HUES48 (cell line): ENCODE measurements around the gene RASGRF1.

Experiments used
- H3K27ac ChIP-seq: one replicate; pipeline ENCODE4 v1.7.0; 2013; ENCODE audit warnings: low read depth, low read length, inconsistent platforms
- H3K27me3 ChIP-seq: 2 replicates; pipeline ENCODE4 v1.6.1; 2013; ENCODE audit warnings: mild to moderate bottlenecking, low read length; ENCODE audit not compliant: control insufficient read depth, insufficient read depth
- H3K36me3 ChIP-seq: 2 replicates; pipeline ENCODE4 v1.6.1; 2013; ENCODE audit warnings: low read length; ENCODE audit not compliant: control insufficient read depth, insufficient read depth
- H3K4me1 ChIP-seq: 2 replicates; pipeline ENCODE4 v1.6.1; 2013; ENCODE audit warnings: mild to moderate bottlenecking, low read length; ENCODE audit not compliant: control insufficient read depth, insufficient read depth
- H3K4me3 ChIP-seq: 2 replicates; pipeline ENCODE4 v1.5.1; 2013; ENCODE audit warnings: mild to moderate bottlenecking, low read depth, low read length
- H3K9ac ChIP-seq: 2 replicates; pipeline ENCODE4 v1.6.1; 2013; ENCODE audit warnings: mild to moderate bottlenecking, low read depth, low read length, moderate library complexity
- H3K9me3 ChIP-seq: 2 replicates; pipeline ENCODE4 v1.6.1; 2013; ENCODE audit warnings: low read length; ENCODE audit not compliant: control insufficient read depth, insufficient read depth

Gene RASGRF1

DNA sequence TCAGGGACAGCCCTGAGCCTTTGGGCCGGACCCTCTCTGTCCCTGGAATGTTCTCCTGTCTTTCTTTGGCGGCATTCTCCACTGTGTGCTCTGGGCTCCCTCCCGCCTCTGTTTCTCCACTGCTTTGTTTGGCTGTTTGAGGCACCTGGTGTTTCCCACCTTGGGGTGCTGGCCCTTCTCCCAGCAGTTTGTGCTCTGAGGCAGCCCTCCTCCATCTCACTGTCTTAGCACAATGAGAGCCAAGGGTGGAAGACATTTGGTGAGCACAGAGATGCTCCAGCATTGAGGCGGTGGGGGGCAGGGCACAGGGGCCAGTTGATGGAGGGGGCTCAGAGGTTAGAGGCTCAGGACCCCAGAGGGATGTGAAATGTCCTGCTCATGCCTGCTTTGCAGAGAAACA, 54.3 kb downstream of the RASGRF1 start:
- no peak overlapping the region for H3K27ac ChIP-seq
- H3K9me3 ChIP-seq: no peaks in the 10 kb centered on the region
- H3K4me3 ChIP-seq: no peak overlapping the region
- H3K36me3 ChIP-seq: no peaks in the 10 kb centered on the region
- H3K9ac ChIP-seq: no peak overlapping the region
- peaks cover 9% of the 10 kb centered on the region for H3K4me1 ChIP-seq
- peaks cover 6% of the 10 kb centered on the region; the same call in 1 of the 2 replicates for H3K27me3 ChIP-seq

DNA sequence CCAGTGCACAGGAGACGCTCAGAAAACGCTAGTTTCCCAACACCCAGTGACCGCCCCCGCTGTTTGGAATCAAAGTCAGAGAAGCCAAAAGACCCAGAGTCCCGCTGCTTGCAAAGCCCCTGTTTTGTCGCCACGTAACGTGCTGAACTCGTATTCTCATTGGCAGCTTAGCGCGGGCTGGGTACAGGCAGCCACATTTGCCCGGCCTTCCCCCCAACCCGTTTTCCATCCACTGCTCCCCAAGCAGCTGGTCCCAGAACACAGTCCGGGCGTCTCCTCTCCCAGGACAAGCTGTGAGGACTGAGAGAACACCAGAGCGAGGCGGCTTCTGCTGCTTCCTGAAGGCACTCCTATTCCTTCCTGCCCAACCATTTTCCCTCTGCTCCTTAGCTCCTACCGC, 54.8 kb downstream of the RASGRF1 start:
- H3K4me1 ChIP-seq: peaks cover 9% of the 10 kb centered on the region
- no peaks in the 10 kb centered on the region for H3K9me3 ChIP-seq
- no peak overlapping the region for H3K27ac ChIP-seq

DNA sequence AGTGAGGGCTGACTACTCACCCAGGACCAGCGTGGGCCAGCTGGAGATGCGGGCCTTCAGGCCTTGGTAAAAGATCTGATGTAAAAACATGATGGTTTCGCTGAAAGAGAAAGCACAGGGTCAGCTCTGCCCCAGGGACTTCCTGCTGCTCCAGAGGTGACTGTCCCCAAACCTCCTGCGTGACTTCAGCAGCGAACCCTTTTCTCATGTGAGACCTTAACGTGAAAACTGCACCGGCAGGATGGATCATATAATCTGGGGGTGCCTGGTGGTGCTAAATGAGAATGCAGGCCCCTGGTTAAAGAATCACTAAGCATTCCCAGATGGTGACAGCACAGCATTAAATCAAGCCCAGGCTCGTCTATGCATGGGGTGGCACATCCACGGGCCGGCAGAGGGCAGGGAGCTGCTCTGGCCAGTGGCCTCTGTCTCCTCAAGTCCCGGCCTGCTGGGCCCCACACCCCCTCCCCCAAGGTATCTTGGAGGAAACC, 55.4 kb downstream of the RASGRF1 start:
- Histone ChIP-seq H3K27ac (no peak overlapping the region), H3K9me3 (no peaks in the 10 kb centered on the region), H3K4me1 (peaks cover 9% of the 10 kb centered on the region), H3K27me3 (peaks cover 6% of the 10 kb centered on the region; the same call in 1 of the 2 replicates), H3K4me3 (no peak overlapping the region), H3K36me3 (no peaks in the 10 kb centered on the region), H3K9ac (no peak overlapping the region)

More for the DNA sequence above, 54.8 kb downstream of the RASGRF1 start:
- H3K36me3 ChIP-seq: no peaks in the 10 kb centered on the region
- H3K4me3 ChIP-seq: no peak overlapping the region
- H3K27me3 ChIP-seq: peaks cover 6% of the 10 kb centered on the region; the same call in 1 of the 2 replicates
- no peak overlapping the region for H3K9ac ChIP-seq

DNA sequence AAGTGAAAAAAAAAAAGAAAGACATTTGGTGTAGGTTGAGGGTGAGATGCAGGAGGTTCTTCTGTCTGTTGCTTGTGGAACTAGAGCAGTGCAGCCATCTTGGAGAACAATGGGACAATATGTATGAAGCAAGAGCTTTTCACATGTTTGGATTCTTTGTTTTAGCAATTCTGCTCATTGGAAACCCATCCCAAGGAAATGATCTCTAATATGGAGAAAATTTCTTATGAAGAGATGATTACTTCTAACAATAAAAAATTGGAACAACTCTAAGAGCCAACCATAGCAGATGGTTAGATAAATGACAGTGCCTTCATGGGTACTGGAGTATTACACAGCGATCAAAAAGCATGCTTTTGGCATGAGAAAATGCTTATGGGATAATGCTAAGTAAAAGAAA, 56.3 kb downstream of the RASGRF1 start:
- Histone ChIP-seq H3K27me3 (peaks cover 6% of the 10 kb centered on the region; the same call in 1 of the 2 replicates), H3K27ac (no peak overlapping the region), H3K4me3 (no peak overlapping the region), H3K9me3 (no peaks in the 10 kb centered on the region), H3K36me3 (no peaks in the 10 kb centered on the region), H3K9ac (no peak overlapping the region), H3K4me1 (peaks cover 9% of the 10 kb centered on the region)

DNA sequence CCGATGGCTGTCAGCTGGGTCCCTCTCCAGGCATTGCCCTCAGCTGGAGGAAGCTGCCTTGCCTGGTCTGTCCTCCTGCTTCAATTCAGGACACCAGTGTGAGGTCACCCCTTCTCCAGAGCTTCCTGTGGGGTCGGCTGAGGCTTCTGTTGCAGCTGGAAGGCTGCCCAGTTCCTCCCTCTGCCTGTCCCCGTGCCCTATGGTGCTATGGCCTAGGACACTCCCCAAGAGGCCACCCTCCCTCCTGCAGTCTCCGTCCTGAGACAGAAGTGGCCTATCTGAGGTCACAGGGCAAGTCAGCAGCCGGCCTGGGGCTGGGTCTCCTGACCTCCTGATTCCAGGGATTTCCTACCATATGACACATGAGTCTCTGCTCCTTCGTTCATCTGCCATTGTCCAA, 57.9 kb downstream of the RASGRF1 start:
- Histone ChIP-seq H3K9ac (no peak overlapping the region), H3K36me3 (no peaks in the 10 kb centered on the region), H3K4me1 (peaks cover 9% of the 10 kb centered on the region), H3K27me3 (peaks cover 6% of the 10 kb centered on the region; the same call in 1 of the 2 replicates), H3K9me3 (no peaks in the 10 kb centered on the region), H3K27ac (no peak overlapping the region), H3K4me3 (no peak overlapping the region)

DNA sequence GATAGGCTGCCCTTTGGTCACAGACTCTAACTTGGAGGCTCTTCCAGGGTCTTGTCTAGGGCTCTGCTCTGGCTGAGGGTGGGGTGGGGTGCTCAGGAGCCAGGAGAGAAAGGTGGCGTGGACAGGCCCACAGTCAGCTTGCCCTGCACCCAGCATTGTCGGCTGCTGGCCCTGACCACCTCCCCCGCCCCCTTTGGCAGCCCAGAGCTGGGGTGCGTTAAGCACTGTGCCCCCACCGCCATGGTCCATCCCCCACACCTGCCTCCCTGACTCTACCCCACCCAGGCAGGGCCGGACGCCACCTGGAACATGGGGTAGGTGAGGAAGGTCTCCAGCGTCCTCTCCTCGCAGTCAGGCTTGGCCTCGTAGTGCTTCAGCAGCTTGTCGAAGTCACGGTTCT, 58.8 kb downstream of the RASGRF1 start:
- Histone ChIP-seq H3K4me1 (peaks cover 9% of the 10 kb centered on the region), H3K9me3 (no peaks in the 10 kb centered on the region), H3K4me3 (no peak overlapping the region), H3K9ac (no peak overlapping the region), H3K27ac (no peak overlapping the region), H3K36me3 (no peaks in the 10 kb centered on the region), H3K27me3 (peaks cover 6% of the 10 kb centered on the region; the same call in 1 of the 2 replicates)

DNA sequence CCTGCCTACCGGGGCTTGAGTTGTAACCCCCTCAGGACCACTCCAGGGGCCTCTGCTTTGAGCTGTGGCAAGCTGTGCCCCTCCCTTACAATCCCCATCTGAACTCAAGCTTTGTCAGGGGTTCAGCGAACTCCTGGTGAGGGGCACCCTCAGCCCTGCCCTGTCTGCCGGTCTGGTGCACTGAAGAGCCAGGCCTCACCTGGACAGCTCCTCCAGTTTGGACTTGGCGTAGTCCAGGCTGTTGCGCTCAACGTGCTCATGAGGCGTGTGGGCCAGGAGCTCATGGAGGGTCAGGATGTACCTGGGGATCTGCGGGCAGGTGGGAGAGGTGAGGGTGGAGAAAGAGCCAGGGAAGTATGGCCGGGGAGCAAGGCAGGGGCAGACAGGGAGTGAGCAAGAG, 59.4 kb downstream of the RASGRF1 start:
- H3K27me3 ChIP-seq: peaks cover 6% of the 10 kb centered on the region; the same call in 1 of the 2 replicates
- no peaks in the 10 kb centered on the region for H3K9me3 ChIP-seq
- no peak overlapping the region for H3K9ac ChIP-seq
- no peak overlapping the region for H3K4me3 ChIP-seq
- H3K36me3 ChIP-seq: no peaks in the 10 kb centered on the region
- H3K4me1 ChIP-seq: peaks cover 9% of the 10 kb centered on the region
- H3K27ac ChIP-seq: no peak overlapping the region

DNA sequence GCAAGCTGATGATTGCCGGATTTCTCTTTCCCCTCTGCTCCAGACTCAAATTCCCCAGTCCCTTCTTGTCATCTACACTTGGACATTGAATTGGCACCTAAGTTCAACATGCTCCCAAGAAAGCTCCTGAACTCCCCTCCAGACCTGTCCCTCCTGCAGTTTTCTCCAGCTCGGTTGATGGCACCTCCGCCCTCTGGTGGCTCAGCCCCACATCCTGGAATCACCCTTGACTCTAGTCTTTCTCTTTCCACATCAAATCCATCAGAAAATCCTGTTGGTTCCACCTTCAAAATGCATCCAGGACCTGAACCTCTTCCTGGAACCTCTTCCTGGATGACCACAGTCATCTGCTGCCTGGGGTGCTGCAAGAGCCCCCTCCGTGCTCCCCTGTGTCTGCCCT, 60.1 kb downstream of the RASGRF1 start:
- Histone ChIP-seq H3K36me3 (no peaks in the 10 kb centered on the region), H3K4me3 (no peak overlapping the region), H3K27ac (no peak overlapping the region), H3K4me1 (peaks cover 2% of the 10 kb centered on the region; the same call in 1 of the 2 replicates), H3K9me3 (no peaks in the 10 kb centered on the region), H3K9ac (no peak overlapping the region), H3K27me3 (no peaks in the 10 kb centered on the region; the same call in 1 of the 2 replicates)

DNA sequence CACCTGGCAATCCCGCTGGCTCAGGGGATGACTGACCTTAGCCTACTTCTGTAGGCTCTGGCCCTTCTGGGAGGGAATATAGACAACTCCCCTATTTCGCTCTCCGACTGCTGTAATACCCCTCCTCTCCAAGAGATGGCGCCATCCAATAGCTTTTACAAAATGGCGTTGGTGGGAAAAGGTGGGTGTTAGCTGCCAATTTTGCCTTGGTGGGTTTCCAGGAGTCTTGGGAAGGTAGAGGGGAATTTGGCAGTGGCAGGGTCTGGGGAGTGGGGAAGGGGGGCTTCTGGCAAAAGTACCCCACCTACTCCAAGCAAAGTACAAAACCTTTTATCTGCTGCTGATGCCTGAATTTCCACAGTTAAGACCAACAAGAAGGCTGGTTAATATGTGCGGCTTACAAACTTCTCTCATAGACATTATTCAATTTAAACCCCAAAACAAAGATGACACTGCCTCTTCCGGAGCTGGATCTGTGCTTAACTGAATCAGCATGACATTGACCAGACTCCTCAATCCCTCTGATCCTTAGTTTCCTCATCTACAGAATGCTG, 62.1 kb downstream of the RASGRF1 start:
- no peaks in the 10 kb centered on the region for H3K36me3 ChIP-seq
- no peak overlapping the region for H3K27ac ChIP-seq
- no peak overlapping the region for H3K4me3 ChIP-seq
- no peaks in the 10 kb centered on the region for H3K4me1 ChIP-seq
- no peaks in the 10 kb centered on the region for H3K9me3 ChIP-seq
- H3K9ac ChIP-seq: no peak overlapping the region
- H3K27me3 ChIP-seq: no peaks in the 10 kb centered on the region

DNA sequence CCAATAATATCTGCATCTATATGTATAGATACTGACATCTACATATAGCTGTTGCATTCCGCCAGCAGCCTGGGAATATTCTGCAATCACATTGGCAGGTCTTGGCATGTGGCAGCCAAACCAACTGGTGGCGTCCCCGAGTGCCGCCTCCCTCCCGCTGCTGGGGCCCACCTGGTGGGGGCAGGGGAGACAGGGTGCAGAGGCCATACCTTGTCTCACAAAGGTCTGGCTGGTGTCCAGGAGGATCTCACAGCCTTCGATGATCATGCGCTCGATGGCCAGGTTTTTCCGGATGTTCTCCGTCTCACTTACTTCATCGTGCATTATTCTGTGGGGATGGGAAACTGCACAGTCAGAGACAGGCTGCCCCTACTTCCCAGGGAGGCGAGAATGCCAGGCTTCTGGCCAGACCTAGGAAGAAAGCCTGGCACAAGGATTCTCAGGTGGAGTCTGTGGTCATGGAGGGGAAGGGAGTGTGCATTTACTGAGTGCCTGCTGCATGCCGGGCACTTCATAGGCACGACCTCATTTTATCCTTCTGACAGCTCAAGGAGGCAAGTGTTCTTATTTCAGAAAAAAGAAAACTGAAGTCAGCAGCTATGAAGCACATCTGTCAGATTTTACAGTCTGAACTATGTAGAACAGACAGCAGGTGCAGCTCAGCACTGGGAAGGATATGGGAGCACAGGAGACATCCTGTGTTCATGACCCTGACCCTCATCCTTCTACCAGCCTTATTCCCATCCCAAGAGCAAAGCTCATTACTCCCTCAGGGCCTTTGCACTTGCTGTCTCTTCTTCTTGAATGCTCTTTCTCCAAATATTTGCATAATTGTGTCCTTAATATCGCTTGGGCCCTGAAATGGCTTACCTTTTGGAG, 62.8 kb downstream of the RASGRF1 start:
- H3K27ac ChIP-seq: no peak overlapping the region
- H3K4me3 ChIP-seq: no peak overlapping the region
- no peaks in the 10 kb centered on the region for H3K36me3 ChIP-seq
- no peaks in the 10 kb centered on the region for H3K27me3 ChIP-seq
- no peaks in the 10 kb centered on the region for H3K9me3 ChIP-seq
- H3K9ac ChIP-seq: no peak overlapping the region
- H3K4me1 ChIP-seq: no peaks in the 10 kb centered on the region

DNA sequence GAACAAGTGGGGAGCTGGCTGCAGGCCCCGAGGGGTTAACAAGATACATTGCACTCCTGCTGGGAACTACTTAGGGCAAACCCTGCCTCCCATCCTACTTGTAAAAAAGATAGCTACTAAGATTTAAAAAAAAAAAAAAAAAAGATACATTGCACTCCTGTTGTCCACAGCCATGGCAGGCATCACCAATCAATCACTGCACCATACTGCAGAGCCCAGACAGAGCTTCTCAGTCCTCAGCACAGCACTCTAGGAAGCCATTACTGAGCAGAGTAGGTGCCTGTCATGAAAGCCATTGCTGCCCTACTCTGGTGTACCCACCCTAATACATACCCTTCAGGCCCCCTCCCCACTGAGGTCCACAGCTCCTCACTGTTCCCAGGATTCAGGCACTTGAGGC, 64.8 kb downstream of the RASGRF1 start:
- no peak overlapping the region for H3K9ac ChIP-seq
- H3K4me3 ChIP-seq: no peak overlapping the region
- no peaks in the 10 kb centered on the region for H3K4me1 ChIP-seq
- no peaks in the 10 kb centered on the region for H3K27me3 ChIP-seq
- no peaks in the 10 kb centered on the region for H3K36me3 ChIP-seq
- no peak overlapping the region for H3K27ac ChIP-seq
- H3K9me3 ChIP-seq: no peaks in the 10 kb centered on the region
